Kasumi-1 (cell line): ENCODE results near the gene ADARB2.
"Not testable (repeated sequence)": the region's sequence is repeated elsewhere in the genome, so short reads cannot be mapped to it uniquely, and the experiment has no call there.

Experiments used
- DNase-seq, 2 experiments: peaks; one replicate each; lab custom pipeline; 2025; lab: John Stamatoyannopoulos, UW

The ADARB2 gene

GRCh38 chr10:1169981-1170866 is 567.1 kb downstream of the ADARB2 start:
- no peak for DNase-seq

GRCh38 chr10:1169186-1169885 is 568.0 kb downstream of the ADARB2 start:
- no peak for DNase-seq

- no peak for DNase-seq
Measured at GRCh38 chr10:1168763-1169162, 568.6 kb downstream of the ADARB2 start.

GRCh38 chr10:1166828-1167275 is 570.5 kb downstream of the ADARB2 start:
- DNase-seq: no peak

- no peak for DNase-seq
Measured at GRCh38 chr10:1166101-1166827, 571.1 kb downstream of the ADARB2 start.

GRCh38 chr10:1163831-1164230 is 573.5 kb downstream of the ADARB2 start:
- no peak for DNase-seq

- no peak for DNase-seq
Measured at GRCh38 chr10:1163204-1163660, 574.1 kb downstream of the ADARB2 start.

- DNase-seq: no peak
Measured at GRCh38 chr10:1162481-1163203, 574.7 kb downstream of the ADARB2 start.

- DNase-seq: not testable (repeated sequence)
Measured at GRCh38 chr10:1161315-1161673, 576.0 kb downstream of the ADARB2 start.

GRCh38 chr10:1160561-1161314 is 576.6 kb downstream of the ADARB2 start:
- DNase-seq: no peak

- no peak for DNase-seq
Measured at GRCh38 chr10:1159131-1160061, 577.9 kb downstream of the ADARB2 start.

GRCh38 chr10:1158536-1158935 is 578.8 kb downstream of the ADARB2 start:
- not testable (repeated sequence) for DNase-seq

GRCh38 chr10:1158066-1158465 is 579.3 kb downstream of the ADARB2 start:
- DNase-seq: no peak

GRCh38 chr10:1157615-1157933 is 579.8 kb downstream of the ADARB2 start:
- no peak for DNase-seq

GRCh38 chr10:1156921-1157614 is 580.3 kb downstream of the ADARB2 start:
- DNase-seq: no peak

- DNase-seq: no peak
Measured at GRCh38 chr10:1156616-1156886, 580.8 kb downstream of the ADARB2 start.

- no peak for DNase-seq
Measured at GRCh38 chr10:1155791-1156615, 581.3 kb downstream of the ADARB2 start.

- no peak for DNase-seq
Measured at GRCh38 chr10:1154531-1155295, 582.6 kb downstream of the ADARB2 start.
